ENCODE data around the gene EIF2B2.

Gene EIF2B2

DNA sequence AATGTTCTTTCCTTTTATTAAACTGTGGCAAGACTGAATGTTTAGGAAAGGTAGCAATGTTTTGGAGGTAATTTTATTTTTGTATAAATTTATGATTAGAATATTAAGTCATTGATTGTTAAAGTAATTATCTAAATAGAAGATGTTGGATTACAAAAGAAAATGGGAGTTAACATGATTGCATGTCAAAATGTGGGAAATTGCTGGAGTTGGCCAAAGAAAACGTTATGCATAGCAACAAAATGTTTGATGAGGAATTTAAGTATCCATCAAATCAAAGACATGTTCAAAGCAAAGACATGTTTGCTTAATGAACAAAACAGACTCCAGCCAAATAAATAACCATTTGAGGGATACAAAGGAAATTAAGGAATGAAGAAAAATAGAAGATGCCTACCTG is 51.7 kb downstream of the EIF2B2 start:
- no peak for DNase-seq (ENCODE audit: insufficient read length, low spot score)
- TF ChIP-seq, protein P1, sequence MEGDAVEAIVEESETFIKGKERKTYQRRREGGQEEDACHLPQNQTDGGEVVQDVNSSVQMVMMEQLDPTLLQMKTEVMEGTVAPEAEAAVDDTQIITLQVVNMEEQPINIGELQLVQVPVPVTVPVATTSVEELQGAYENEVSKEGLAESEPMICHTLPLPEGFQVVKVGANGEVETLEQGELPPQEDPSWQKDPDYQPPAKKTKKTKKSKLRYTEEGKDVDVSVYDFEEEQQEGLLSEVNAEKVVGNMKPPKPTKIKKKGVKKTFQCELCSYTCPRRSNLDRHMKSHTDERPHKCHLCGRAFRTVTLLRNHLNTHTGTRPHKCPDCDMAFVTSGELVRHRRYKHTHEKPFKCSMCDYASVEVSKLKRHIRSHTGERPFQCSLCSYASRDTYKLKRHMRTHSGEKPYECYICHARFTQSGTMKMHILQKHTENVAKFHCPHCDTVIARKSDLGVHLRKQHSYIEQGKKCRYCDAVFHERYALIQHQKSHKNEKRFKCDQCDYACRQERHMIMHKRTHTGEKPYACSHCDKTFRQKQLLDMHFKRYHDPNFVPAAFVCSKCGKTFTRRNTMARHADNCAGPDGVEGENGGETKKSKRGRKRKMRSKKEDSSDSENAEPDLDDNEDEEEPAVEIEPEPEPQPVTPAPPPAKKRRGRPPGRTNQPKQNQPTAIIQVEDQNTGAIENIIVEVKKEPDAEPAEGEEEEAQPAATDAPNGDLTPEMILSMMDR (IDR thresholded peaks at IDR 0.05; ENCODE audit: insufficient read depth, missing control alignments) = no peak
- no peak for FAIRE-seq

DNA sequence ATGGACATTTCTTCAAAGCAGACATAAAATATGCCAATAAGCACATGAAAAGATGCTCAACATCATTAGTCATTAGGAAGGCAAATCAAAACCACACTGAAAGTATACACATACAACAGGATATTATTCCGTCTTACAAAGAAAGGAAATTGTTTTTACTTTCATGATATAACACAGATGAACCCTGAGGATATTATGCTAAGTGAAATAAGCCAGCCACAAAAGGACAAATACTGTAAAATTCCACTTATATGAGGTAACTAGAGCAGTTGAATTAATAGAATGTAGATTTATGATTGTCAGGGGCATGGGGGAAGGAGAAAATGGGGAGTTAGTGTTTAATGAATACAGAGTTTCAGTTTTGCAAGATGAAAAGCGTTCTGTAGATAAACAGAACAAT is 56.9 kb downstream of the EIF2B2 start:
- FAIRE-seq (no peak), DNase-seq (ENCODE audit: insufficient read length, low spot score) (no peak)
- TF ChIP-seq, protein P1 (IDR thresholded peaks at IDR 0.05; ENCODE audit: insufficient read depth, missing control alignments) = no peak

DNA sequence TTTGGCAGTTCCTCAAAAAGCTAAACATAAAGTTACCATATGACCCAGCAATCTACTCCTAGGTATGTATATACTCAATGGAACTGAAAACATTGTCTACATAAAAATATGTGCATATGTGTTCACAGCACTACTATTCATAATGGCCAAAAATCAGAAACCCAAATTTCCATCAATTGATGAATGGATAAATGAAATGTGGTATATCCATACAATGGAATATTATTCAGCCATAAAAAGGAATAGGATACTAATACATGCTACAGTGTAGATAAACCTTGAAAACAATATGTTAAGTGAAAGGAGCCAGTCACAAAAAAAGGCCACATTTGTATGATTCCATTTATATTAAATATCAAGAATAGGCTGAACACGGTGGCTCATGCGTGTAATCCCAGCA is 57.7 kb downstream of the EIF2B2 start:
- FAIRE-seq (no peak), DNase-seq (ENCODE audit: insufficient read length, low spot score) (no peak)
- TF ChIP-seq, protein P1 (IDR thresholded peaks at IDR 0.05; ENCODE audit: insufficient read depth, missing control alignments) = no peak
